Colon (tissue), 2 donors: ENCODE results near the gene CYP4F12.
A peak's percentile ranks its signal among the peaks of the same experiment; 100 is the strongest.
"Not testable (repeated sequence)": the region's sequence is repeated elsewhere in the genome, so short reads cannot be mapped to it uniquely, and the experiment has no call there.

Source experiments
- FAIRE-seq: peaks from 2 replicates; lab custom pipeline; 2012; peaks lifted over from hg19 to GRCh38; lab: Jason Lieb, UNC
- donor health status: control.
- donor health status: control.

The CYP4F12 gene

GRCh38 chr19:15672580-15673175 is at the start of gene CYP4F12:
CYP4F12 (plus strand) TSS chr19:15673087; CDS start chr19:15673530, 443 bp downstream.
- peak; percentile 45 for FAIRE-seq

GRCh38 chr19:15623711-15624318 is 49.1 kb upstream of the CYP4F12 start:
- no peak for FAIRE-seq

GRCh38 chr19:15628236-15629002 is 44.5 kb upstream of the CYP4F12 start:
- no peak for FAIRE-seq

GRCh38 chr19:15629003-15629880 is 43.6 kb upstream of the CYP4F12 start:
- FAIRE-seq = no peak

- no peak for FAIRE-seq
Measured at GRCh38 chr19:15631817-15632216, 41.1 kb upstream of the CYP4F12 start.

GRCh38 chr19:15633082-15633835 is 39.6 kb upstream of the CYP4F12 start:
- no peak for FAIRE-seq

- no peak for FAIRE-seq
Measured at GRCh38 chr19:15634105-15634504, 38.8 kb upstream of the CYP4F12 start.

GRCh38 chr19:15635016-15635805 is 37.7 kb upstream of the CYP4F12 start:
- FAIRE-seq = no peak

GRCh38 chr19:15636026-15636425 is 36.9 kb upstream of the CYP4F12 start:
- FAIRE-seq = no peak

- FAIRE-seq = no peak
Measured at GRCh38 chr19:15639596-15639995, 33.3 kb upstream of the CYP4F12 start.

- no peak for FAIRE-seq
Measured at GRCh38 chr19:15640294-15640903, 32.5 kb upstream of the CYP4F12 start, which contains the start of gene CYP4F3. CYP4F3 (plus strand) TSS chr19:15640897; CDS start chr19:15641416, 519 bp downstream.

GRCh38 chr19:15640904-15641597 is 31.8 kb upstream of the CYP4F12 start:
- no peak for FAIRE-seq

- no peak for FAIRE-seq
Measured at GRCh38 chr19:15641901-15642491, 30.9 kb upstream of the CYP4F12 start.

- FAIRE-seq = no peak
Measured at GRCh38 chr19:15642807-15643206, 30.1 kb upstream of the CYP4F12 start.

GRCh38 chr19:15643387-15643786 is 29.5 kb upstream of the CYP4F12 start:
- FAIRE-seq = no peak

GRCh38 chr19:15644066-15644741 is 28.7 kb upstream of the CYP4F12 start:
- no peak for FAIRE-seq

- FAIRE-seq = no peak
Measured at GRCh38 chr19:15644816-15645215, 28.1 kb upstream of the CYP4F12 start.

GRCh38 chr19:15649526-15649925 is 23.4 kb upstream of the CYP4F12 start:
- FAIRE-seq = no peak

GRCh38 chr19:15650123-15650522 is 22.8 kb upstream of the CYP4F12 start:
- FAIRE-seq = not testable (repeated sequence)
